Endothelial cell of umbilical vein (primary cell): ENCODE data around the gene IZUMO2. TPM values are rescaled to one million over a fixed set of nuclear protein-coding genes. Genes with fewer than 3 reads are reported as not detected.

ENCODE experiments used
- BruUV-seq: library from RNA; stranded (reverse); fragments of 400-500 nt; replicated peaks from 2 replicates; lab custom pipeline; 2021; lab: Mats Ljungman, UMichigan
- CTCF ChIA-PET: fragments of 300-600, 350-600 bp; sonication (Branson Sonifier 250); formaldehyde crosslinking; loops from one replicate; lab custom pipeline; 2021; ENCODE audit warnings: antibody characterized with exemption, inconsistent platforms; lab: Charles Lee
- POLR2A ChIA-PET: fragments of 300-600, 350-600 bp; sonication (Branson Sonifier 250); formaldehyde crosslinking; loops from one replicate; lab custom pipeline; 2021; ENCODE audit warnings: antibody characterized with exemption, inconsistent platforms; lab: Charles Lee
- DNase-seq: peaks from one replicate; pipeline ENCODE4 v3.0.0-alpha.2; 2011; ENCODE audit warnings: low read depth, low spot score
- FAIRE-seq: peaks from 2 replicates; lab custom pipeline; 2011; peaks lifted over from hg19 to GRCh38; lab: Jason Lieb, UNC
- H2AFZ ChIP-seq: 2 replicates; pipeline ENCODE4 v1.6.0; 2012; ENCODE audit warnings: low read depth, low read length, control low read depth, inconsistent platforms
- H3K27ac ChIP-seq: 2 replicates; pipeline ENCODE4 v1.5.1; 2011; ENCODE audit warnings: low read depth, mild to moderate bottlenecking, control low read depth, low read length, moderate library complexity; ENCODE audit not compliant: insufficient read depth
- H3K27me3 ChIP-seq, 2 experiments: 2 replicates each; pipeline versions ENCODE4 v1.6.0 to v1.6.1; 2011; ENCODE audit warnings: low read length in 2 of 2, mixed read lengths in 1 of 2; ENCODE audit not compliant: control insufficient read depth in 2 of 2, insufficient read depth in 2 of 2
- H3K36me3 ChIP-seq, 2 experiments: 2 replicates in 1 of 2; 3 replicates in 1 of 2; pipeline ENCODE4 v1.5.1; 2011; ENCODE audit warnings: low read length in 2 of 2, mild to moderate bottlenecking in 1 of 2, moderate library complexity in 1 of 2; ENCODE audit not compliant: control insufficient read depth in 2 of 2, insufficient read depth in 2 of 2; ENCODE audit errors: extremely low read depth in 1 of 2
- H3K4me1 ChIP-seq: 3 replicates; pipeline ENCODE4 v1.5.1; 2011; ENCODE audit warnings: mild to moderate bottlenecking, low read length; ENCODE audit not compliant: control insufficient read depth, insufficient read depth; ENCODE audit errors: extremely low read depth
- H3K4me2 ChIP-seq: 2 replicates; pipeline ENCODE4 v1.6.1; 2011; ENCODE audit warnings: low read length, control low read depth, mixed read lengths; ENCODE audit not compliant: insufficient read depth
- H3K4me3 ChIP-seq, 3 experiments: fragments of 200-600 bp in 1 of 3; sonication (generic), shearing (Covaris generic) in 1 of 3; replicated peaks in 1 of 3; 2 replicates each; pipeline ENCODE4 v1.5.1; 2011 to 2016; ENCODE audit warnings: control low read depth in 3 of 3, low read length in 3 of 3, mild to moderate bottlenecking in 2 of 3, inconsistent platforms in 1 of 3, low read depth in 1 of 3, moderate library complexity in 1 of 3; ENCODE audit not compliant: insufficient read depth in 1 of 3
- H3K79me2 ChIP-seq: 2 replicates; pipeline ENCODE4 v1.6.0; 2012; ENCODE audit warnings: low read length, inconsistent platforms; ENCODE audit not compliant: control insufficient read depth, insufficient read depth
- H3K9ac ChIP-seq: replicated peaks from 2 replicates; pipeline ENCODE3; 2011; ENCODE audit warnings: low read length, control low read depth; ENCODE audit not compliant: insufficient read depth; ENCODE audit errors: extremely low read depth
- H3K9me1 ChIP-seq: replicated peaks from 3 replicates; pipeline ENCODE4 v1.6.0; 2011; ENCODE audit warnings: mild to moderate bottlenecking, low read length; ENCODE audit not compliant: control insufficient read depth, insufficient read depth; ENCODE audit errors: extremely low read depth
- H3K9me3 ChIP-seq: replicated peaks from 2 replicates; pipeline ENCODE4 v1.5.1; 2012; ENCODE audit warnings: low read length, inconsistent platforms; ENCODE audit not compliant: control insufficient read depth, insufficient read depth
- H4K20me1 ChIP-seq: replicated peaks from 2 replicates; pipeline ENCODE3; 2011; ENCODE audit warnings: mild to moderate bottlenecking, low read length; ENCODE audit not compliant: control insufficient read depth, insufficient read depth; ENCODE audit errors: extremely low read depth
- EZH2 ChIP-seq: IDR thresholded peaks from 2 replicates; pipeline ENCODE4 v1.6.1; 2012; ENCODE audit warnings: borderline replicate concordance, low read depth, mild to moderate bottlenecking, moderate library complexity, low read length, inconsistent platforms; ENCODE audit not compliant: severe bottlenecking
- FOS ChIP-seq: IDR thresholded peaks from 2 replicates; pipeline ENCODE4 v1.6.1; 2011; ENCODE audit warnings: mild to moderate bottlenecking, low read length, moderate library complexity, borderline replicate concordance; ENCODE audit not compliant: insufficient read depth
- JUN ChIP-seq: IDR thresholded peaks from 2 replicates; pipeline ENCODE4 v1.6.1; 2011; ENCODE audit warnings: borderline replicate concordance, low read depth; ENCODE audit not compliant: insufficient read length, insufficient read depth
- MYC ChIP-seq: IDR thresholded peaks from one replicate; pipeline ENCODE4 v1.6.1; 2011; ENCODE audit warnings: mild to moderate bottlenecking, low read depth, low read length
- POLR2AphosphoS5 ChIP-seq: IDR thresholded peaks from 2 replicates; pipeline ENCODE4 v1.6.1; 2012; ENCODE audit warnings: low read depth, mild to moderate bottlenecking, control low read depth, low read length, moderate library complexity; ENCODE audit not compliant: insufficient read depth
- dilution Hi-C: fragments of 300-500 bp; cut with MboI; formaldehyde crosslinking; loops from one replicate; pipeline ENCODE4 v1.15.0; 2019; ENCODE audit warnings: low sequenced_read_pairs; ENCODE audit not compliant: extremely low pct_ligation_motif_present
- intact Hi-C: fragments of 100-400 bp; cut with micrococcal nuclease; formaldehyde crosslinking; loops from one replicate; pipeline ENCODE4 v1.10.0; 2022
- polyA plus RNA-seq, 4 experiments: library from polyadenylated mRNA; depleted of rRNA in 3 of 4; stranded (reverse) in 3 of 4; unstranded in 1 of 4; fragments of >200 nt; gene quantifications; 2 replicates each; pipeline versions ENCODE4 v1.2.1 to v1.2.3, GENCODE V29; 2011 to 2012; ENCODE audit warnings: missing spikeins in 1 of 4
- total RNA-seq: library from RNA; stranded (reverse); gene quantifications from 2 replicates; pipeline ENCODE4 v1.2.3, GENCODE V29; 2021
- TF ChIP-seq, protein P1 (sequence below): IDR thresholded peaks from 2 replicates; pipeline ENCODE4 v1.6.1; 2011; ENCODE audit not compliant: insufficient read depth, insufficient read length

IZUMO2 gene
- total and polyA plus RNA-seq, 2 donors (not counting 3 experiments of a cell fraction or from before 2014, with no cell fraction given), result not detected

DNA sequence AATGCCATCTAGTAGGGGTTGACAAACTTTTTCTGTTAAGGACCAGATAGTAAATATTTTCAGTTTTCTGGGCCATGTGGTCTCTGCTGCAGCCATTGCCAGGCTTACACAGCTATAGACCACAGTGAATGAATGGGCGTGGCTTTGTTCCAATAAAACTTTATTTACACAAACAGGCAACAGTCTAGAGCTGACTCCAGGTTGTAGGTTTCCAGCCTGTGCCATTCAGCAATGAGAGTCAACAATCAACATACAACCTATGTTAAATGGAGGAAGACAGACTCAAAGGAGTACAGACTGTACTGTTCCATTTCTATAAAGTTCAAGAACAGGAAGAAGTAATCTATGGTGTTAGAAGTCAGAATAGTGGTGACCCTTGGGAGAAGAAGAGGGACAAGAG lies 15.2 kb upstream of the IZUMO2 start:
- DNase-seq (no peak), FAIRE-seq (no peak)
- Histone ChIP-seq H2AFZ (no peak overlapping the region), H3K27ac (no peak overlapping the region), H3K9me3 (no peaks in the 10 kb centered on the region), H3K4me3 (no peak overlapping the region), H4K20me1 (no peaks in the 10 kb centered on the region), H3K4me1 (no peaks in the 10 kb centered on the region), H3K36me3 (no peaks in the 10 kb centered on the region), H3K9me1 (no peaks in the 10 kb centered on the region), H3K9ac (no peak overlapping the region), H3K79me2 (no peaks in the 10 kb centered on the region), H3K4me2 (no peak overlapping the region), H3K27me3 (no peaks in the 10 kb centered on the region)
- POLR2A ChIA-PET, result no interaction called here
- intact Hi-C loops, result no loop called here
- CTCF ChIA-PET, result no interaction called here
- TF ChIP-seq FOS (no peak), JUN (no peak), POLR2AphosphoS5 (no peak), EZH2 (no peak), MYC (no peak)
- TF ChIP-seq, protein P1, sequence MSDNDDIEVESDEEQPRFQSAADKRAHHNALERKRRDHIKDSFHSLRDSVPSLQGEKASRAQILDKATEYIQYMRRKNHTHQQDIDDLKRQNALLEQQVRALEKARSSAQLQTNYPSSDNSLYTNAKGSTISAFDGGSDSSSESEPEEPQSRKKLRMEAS, result no peak
- dilution Hi-C loops, result no loop called here
- BruUV-seq, result no TSS peak

- Histone ChIP-seq H3K9ac (no peak overlapping the region), H3K27me3 (no peaks in the 10 kb centered on the region), H3K4me2 (no peak overlapping the region), H3K27ac (no peak overlapping the region), H3K4me3 (no peak overlapping the region), H2AFZ (no peak overlapping the region), H3K9me3 (no peaks in the 10 kb centered on the region), H3K9me1 (no peaks in the 10 kb centered on the region), H3K4me1 (no peaks in the 10 kb centered on the region), H3K36me3 (no peaks in the 10 kb centered on the region), H4K20me1 (no peaks in the 10 kb centered on the region), H3K79me2 (no peaks in the 10 kb centered on the region)
- TF ChIP-seq, protein P1, result no peak
- POLR2A ChIA-PET, result no interaction called here
- DNase-seq, result no peak
- CTCF ChIA-PET, result no interaction called here
- FAIRE-seq, result no peak
- BruUV-seq, result no TSS peak
- intact Hi-C loops (no loop called here), dilution Hi-C loops (no loop called here)
Observed at GRCh38 chr19:50176775-50177174, 13.7 kb upstream of the IZUMO2 start.
